Stomach (tissue), 4 donors: ENCODE measurements around the gene LTO1.

Source experiments
- CTCF ChIP-seq, 7 experiments: fragments of 450-650 bp in 4 of 7; fragments of 200-600 bp in 3 of 7; sonication (generic) in 3 of 7; IDR thresholded peaks; one replicate each; pipeline ENCODE4 v1.5.1; 2016 to 2019; ENCODE audit warnings: antibody characterized with exemption in 7 of 7, control low read depth in 2 of 7, mild to moderate bottlenecking in 1 of 7
- EP300 ChIP-seq: sonication (generic); formaldehyde crosslinking; IDR thresholded peaks from one replicate; pipeline ENCODE4 v1.6.1; 2017; ENCODE audit warnings: antibody characterized with exemption
- POLR2A ChIP-seq, 4 donors: fragments of 450-650 bp; IDR thresholded peaks; one replicate each; pipeline ENCODE4 v1.6.1; 2016; ENCODE audit warnings: antibody characterized with exemption in 4 of 4, control low read depth in 2 of 4, mild to moderate bottlenecking in 1 of 4, moderate library complexity in 1 of 4
- POLR2AphosphoS5 ChIP-seq, 3 donors: sonication (generic); formaldehyde crosslinking; IDR thresholded peaks; one replicate each; pipeline ENCODE4 v1.6.1; 2016; ENCODE audit warnings: antibody characterized with exemption in 3 of 3

GRCh38 chr11:69645801-69646492, 29.2 kb downstream of the LTO1 start:
- TF ChIP-seq CTCF (IDR thresholded peaks at IDR 0.05), result no peak
- TF ChIP-seq POLR2AphosphoS5 (IDR thresholded peaks at IDR 0.05), result no peak
- TF ChIP-seq EP300, result no peak
- no peak for TF ChIP-seq POLR2A (IDR thresholded peaks at IDR 0.05)
